ENCODE data around the gene WWOX. TPM values are rescaled to one million over a fixed set of nuclear protein-coding genes. Genes with fewer than 3 reads are reported as not detected.

Gene WWOX
- total RNA-seq, 2 experiments from 2014 or later, result 15.9 to 18.1 TPM

DNA sequence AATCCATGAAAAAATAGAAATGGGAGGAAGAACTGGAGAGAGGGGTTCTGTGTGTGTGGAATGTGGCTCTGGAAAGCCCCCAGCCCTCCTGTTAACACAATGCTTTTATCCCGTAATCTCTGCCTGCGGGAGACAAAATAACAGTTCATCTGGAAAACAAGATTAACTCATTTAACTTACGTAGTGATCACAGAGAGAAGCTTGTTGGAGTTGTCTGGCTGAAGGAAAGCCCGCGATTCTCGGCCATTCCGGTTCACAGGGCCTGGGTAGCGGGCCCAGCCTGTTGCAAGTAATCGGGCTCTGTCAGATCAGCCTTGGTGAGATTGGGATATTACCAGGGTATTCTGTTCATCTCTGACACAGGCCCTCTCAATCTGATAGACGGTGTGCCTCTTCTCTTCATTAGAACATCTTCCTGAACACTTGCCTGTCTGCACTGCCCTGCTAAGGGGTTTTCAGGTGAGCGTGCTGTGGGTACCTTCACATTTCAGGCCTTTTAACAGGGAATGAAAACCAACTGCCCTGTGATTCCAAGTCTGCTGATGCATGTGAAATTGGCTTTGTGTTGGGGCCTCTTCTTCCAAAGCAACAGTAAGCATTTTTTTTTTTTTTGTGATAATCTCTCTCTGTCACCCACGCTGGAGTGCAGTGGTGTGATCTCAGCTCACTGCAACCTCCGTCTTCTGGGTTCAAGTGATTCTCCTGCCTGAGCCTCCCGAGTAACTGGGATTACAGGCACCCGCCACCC lies 609.9 kb downstream of the WWOX start:
- ChIA-PET CTCF (no interaction called here), POLR2A (no interaction called here)

DNA sequence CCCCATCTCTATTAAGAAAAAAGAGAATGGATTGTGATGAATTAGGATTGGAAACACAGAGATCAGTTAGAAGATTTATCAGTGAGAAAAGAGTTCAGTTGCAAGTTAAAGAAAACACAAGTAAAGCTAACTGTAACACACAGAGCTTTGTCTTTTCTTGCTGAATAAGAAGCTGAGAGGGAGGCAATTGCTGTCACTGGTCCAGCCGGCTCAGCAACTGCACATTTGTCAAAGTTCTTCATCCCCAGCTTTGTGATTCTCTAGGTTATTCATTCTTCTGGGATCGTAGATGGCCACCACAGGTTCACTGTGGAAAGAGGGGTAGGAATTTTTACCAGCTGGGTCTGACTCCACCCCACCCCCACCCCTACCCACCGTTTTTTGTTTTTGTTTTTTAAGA lies 615.7 kb downstream of the WWOX start:
- POLR2A ChIA-PET, result no interaction called here

DNA sequence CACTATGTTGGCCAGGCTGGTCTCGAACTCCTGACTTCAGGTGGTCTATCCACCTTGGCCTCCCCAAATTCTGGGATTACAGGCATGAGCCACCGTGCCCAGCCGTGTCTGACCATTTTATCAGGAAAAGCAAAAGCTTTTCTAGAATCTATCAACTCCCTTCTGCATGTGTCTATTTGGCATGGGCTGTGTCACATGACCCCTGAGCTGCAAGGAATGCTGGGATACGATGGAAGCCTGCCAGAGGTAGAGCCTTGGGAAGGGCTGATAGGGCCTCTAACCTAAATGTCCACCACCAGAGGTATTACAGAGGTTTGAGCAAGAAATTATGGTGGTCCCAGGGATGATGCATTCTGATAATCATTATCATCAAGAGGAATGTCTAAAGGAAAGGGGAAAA lies 616.2 kb downstream of the WWOX start:
- CTCF ChIA-PET, result no interaction called here
- POLR2A ChIA-PET, result no interaction called here

More for the DNA sequence above, 615.7 kb downstream of the WWOX start:
- CTCF ChIA-PET, result no interaction called here

DNA sequence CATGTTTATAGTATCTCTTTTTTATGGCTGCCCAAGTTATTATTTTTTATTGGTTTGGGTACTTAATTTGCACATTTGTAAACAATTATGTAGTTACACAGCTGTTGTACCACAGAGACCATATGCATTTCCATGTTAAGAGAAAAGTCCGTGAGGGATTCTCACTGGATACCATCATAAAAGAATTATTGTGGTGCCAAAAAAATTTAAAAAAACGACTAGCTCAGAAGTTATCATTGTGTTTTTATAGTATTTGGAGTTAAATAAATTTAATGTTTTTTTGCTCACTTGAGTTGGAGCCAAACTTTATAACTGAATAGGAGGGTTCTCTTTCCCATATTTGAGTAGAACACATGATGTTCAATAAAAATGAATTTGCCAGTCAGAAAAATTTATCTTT lies 618.7 kb downstream of the WWOX start:
- ChIA-PET POLR2A (no interaction called here), CTCF (no interaction called here)

DNA sequence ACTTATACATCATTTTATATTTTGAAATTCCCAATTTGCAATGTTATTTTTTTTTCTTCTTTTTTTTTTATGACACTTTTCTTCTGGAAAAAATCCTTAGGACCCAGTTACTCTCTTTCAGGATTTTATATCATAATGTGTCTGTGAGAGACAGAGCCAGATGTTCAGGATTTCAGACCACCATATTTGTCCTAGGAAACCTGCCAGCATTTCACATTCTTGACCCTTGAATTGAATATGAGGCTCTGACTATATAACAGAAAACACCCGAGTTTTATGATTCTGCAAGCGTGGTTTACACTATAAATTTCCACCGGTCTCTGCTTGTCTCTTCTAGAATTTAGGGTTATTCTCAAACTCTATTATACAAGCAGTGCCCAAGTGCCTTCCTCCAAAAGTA lies 621.0 kb downstream of the WWOX start:
- CTCF ChIA-PET, result no interaction called here
- POLR2A ChIA-PET, result no interaction called here

DNA sequence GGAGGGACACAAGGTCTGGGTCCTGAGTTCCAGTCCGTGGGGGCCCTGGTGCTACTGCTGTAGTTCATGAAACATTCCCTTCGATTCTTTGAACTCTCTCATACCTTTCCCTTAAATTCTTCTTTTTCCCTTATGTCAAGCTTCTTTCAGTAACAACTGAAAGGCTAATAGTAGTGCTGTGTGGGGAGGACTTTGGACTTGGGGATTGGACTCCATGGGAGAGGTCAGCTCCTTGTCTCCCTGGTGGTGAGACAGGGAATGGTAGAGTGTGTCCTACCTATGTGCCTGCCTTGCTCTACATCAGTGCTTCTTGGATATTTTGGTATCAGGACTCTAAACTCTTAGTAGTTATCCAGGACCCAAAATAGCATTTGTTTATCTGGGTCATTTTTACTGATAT lies 628.1 kb downstream of the WWOX start:
- ChIA-PET CTCF (interaction anchor here (0.7 kb wide), 1 partner anchor 67 kb away, joined by 3 read pairs; no protein-coding TSS in a partner anchor), POLR2A (no interaction called here)

DNA sequence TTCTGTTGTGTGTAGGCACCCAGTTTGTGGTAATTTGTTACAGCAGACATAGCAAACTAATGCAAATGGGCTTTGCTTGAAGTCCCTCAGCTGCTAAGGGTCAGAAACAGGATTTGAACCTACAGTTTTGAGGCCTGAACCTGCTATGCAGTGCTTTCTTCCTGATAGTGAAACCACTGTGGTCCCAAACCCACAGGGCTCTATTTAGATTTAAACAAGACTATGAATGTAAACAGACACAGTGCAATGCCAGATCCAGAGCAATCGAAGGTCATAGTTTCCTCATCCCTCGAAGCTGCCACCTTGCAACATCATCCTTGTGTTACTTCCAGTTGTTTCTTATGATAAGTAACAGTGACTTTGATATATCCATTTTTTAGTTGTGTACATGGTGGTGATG lies 630.2 kb downstream of the WWOX start:
- ChIA-PET POLR2A (no interaction called here), CTCF (no interaction called here)

DNA sequence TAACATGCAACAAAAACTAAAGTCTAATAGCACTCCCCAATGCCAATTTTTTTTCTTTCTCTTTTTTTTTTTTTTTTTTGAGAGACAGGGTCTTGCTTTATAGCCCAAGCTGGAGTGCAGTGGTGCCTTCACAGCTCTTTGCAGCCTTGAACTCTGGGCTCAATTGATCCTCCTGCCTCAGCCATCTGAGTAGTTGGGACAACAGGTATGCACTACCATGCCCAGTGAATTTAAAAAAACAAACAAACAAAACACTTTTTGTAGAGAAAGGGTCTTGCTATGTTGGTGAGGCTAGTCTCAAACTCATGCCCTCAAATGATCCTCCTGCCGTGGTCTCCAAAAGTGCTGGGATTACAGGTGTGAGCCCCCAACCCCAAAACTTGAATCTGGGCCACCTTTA lies 632.3 kb downstream of the WWOX start:
- POLR2A ChIA-PET, result no interaction called here
- CTCF ChIA-PET, result interaction anchor here (1.2 kb wide), 1 partner anchor 11 kb away, joined by 3 read pairs; no protein-coding TSS in a partner anchor

DNA sequence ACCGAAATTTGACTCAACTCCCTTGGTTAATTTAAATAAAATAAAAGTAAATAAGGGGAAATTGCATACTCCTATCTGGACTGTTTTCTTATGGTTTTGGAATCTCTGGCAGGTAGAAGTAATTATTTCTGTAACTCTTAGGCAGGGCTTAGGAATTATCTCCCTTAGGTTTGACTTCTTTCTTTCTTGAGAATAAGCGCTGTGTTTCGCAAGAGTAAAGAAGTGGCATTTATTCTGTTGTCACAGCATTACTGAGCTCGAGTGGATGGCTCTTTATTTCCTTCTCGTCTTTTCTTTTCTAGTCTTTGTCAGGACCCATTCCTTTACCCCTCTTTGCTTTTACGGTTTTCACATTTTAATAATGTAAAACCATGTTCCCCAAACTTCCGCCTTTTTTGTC lies 633.2 kb downstream of the WWOX start:
- POLR2A ChIA-PET, result no interaction called here
- CTCF ChIA-PET, result interaction anchor here (1.2 kb wide), 1 partner anchor 10 kb away, joined by 3 read pairs; no protein-coding TSS in a partner anchor

DNA sequence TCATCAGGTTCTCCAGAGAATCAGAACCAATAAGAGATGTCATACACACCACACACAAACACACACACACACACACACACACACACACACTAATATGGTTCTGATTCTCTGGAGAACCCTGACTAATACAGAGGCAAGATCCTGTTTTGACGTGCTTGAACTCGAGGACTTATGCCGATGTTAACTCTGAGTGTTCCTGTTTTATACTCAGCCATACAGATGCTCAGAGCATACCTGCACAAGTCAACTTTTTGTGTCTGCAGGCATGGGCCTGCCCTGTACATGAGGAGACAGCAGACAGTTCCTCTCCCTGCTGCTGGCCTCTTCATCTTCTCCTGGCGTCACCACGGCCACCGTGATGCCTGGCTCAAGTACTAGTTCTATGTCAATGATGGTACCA lies 635.9 kb downstream of the WWOX start:
- CTCF ChIA-PET, result no interaction called here

DNA sequence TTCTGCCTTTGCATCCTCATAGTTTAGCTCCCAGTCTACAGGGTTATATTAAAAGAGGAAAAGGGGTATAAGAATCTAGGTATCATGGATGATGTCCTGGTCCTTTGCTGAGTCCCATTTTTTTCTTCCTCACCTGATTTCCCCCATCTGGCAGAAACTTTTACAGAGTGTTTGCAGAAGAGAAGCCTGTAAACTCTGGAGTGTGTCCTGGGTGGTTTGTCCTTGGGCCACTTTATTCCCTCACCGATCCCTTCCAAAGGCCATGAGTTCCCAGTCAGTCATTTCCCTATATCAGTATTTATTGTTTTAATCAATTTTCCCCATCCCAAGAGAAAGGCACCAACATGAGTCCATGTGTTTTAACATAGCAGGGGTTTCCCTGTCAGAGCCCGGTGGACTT lies 638.2 kb downstream of the WWOX start:
- CTCF ChIA-PET, result no interaction called here
- POLR2A ChIA-PET, result no interaction called here

More for the DNA sequence above, 635.9 kb downstream of the WWOX start:
- POLR2A ChIA-PET, result no interaction called here

DNA sequence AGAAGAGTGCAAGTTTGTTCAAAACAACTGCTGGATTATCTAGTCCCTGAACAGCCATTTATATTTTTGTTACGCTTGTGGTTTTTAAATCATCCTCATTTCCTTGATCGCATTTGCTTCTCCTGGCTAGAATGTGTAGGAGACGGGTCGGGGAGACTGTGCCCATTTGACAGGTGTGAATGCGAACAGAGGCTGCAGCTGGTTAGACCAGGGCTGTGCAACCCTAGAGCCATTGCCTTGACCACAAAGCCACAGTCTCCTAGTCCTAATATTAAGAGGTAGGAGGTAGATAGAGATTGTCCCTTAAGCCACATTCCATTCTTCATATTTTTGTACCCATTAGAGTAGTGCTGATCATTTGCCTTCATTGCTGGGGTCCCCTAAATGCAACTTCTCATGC lies 639.1 kb downstream of the WWOX start:
- ChIA-PET CTCF (no interaction called here), POLR2A (no interaction called here)

DNA sequence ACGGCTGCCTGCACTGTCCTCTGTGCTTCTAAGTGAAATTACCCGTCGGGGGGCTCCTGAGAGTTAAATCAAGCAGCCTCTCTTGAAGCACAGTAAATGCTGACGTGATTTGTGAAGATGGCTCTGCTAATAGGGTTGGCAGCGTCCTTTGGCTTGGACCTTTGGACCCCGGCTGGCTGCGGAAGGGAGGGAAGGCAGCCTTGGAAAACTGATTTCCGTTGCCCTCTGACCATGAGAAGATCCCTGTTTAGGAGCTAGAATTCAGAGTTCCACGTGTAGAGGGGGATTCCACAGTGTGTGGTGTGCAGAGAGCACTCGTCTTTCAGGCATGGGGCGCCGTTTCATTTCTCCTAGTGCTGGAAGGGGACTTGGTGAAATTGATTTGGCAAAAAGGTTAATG lies 640.8 kb downstream of the WWOX start:
- ChIA-PET POLR2A (no interaction called here), CTCF (no interaction called here)

DNA sequence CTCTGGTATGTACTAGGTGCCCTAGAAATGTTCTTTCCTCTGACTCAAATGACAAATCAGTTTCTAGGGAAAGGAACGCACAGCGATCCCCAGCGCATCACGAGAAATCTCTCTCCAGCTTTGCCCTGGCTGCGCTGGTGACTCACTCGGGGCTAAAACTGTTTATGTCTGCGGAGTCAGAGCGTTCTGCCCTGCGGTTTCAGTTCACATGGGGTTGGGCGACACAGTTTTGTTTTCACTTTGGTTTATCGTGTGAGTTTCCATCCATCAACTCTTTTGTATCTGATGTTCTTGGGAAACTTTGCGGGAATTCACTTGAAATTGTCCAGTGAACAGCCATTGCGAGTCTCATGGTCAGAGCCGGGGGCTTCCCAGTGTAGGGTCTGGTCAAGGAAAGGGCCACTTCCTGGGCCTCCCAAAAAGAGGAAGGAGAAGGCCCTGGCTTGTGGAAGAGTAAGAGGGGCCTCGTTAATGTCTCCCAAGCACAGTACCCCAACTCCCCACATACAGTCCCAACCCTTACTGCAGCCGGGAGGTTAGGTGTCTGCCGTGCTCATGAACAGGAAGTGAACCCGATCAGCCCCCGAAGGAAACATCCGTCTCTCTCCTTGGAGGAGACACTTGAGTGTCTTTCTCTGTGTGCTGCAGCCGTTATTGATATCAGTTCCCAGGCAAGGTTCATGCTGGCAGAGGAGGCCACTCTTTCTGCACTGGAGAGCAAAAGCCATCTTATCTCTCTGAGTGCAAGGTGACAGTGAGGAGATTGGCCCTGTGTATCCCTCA lies 643.2 kb downstream of the WWOX start:
- CTCF ChIA-PET, result interaction anchor here (0.9 to 1.3 kb wide), 2 partner anchors 10 to 27 kb away, joined by 3 to 7 read pairs; no protein-coding TSS in a partner anchor
- POLR2A ChIA-PET, result interaction anchor here (1.2 kb wide), 1 partner anchor 36 kb away, joined by 3 read pairs; no protein-coding TSS in a partner anchor

DNA sequence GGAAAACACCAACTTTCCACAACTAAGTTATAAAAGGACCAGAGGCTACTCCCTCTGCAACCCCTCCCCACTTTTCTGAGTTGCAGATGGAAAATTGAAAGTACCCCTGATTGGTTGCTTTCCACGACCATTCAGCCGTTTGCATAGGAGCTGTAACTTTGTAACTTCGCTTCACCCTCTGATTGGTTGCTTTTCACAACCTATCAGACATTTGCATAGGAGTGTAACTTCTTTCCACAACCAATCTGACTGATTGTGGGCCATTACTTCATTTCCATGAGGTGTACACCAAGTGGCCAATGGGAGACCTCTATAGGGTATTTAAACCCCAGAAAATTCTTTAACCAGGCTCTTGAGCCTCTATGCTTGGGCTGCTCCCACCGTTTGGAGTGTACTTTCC lies 644.1 kb downstream of the WWOX start:
- CTCF ChIA-PET, result interaction anchor here (0.7 kb wide), 2 partner anchors 25 to 35 kb away, joined by 3 read pairs; no protein-coding TSS in a partner anchor
- POLR2A ChIA-PET, result no interaction called here

DNA sequence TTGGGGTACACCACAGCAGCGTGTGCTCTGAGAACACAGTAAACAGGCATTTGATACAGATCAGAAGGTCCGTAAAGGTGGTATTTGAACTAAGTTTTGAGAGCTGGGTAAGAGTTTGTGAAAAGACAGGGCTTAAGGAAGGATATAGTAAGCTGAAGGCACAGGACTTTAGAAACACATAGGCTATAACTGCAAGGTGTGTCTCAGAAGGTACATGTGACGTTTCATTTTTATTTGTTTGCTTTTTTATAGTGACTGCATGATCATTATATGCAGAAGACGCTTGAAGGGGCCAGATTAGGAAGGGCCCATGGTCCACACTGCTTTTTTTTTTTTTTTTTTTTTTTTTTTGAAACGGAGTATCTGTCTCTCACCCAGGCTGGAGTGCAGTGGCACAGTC lies 644.6 kb downstream of the WWOX start:
- ChIA-PET CTCF (interaction anchor here (0.7 kb wide), 2 partner anchors 24 to 35 kb away, joined by 3 read pairs; no protein-coding TSS in a partner anchor), POLR2A (no interaction called here)

DNA sequence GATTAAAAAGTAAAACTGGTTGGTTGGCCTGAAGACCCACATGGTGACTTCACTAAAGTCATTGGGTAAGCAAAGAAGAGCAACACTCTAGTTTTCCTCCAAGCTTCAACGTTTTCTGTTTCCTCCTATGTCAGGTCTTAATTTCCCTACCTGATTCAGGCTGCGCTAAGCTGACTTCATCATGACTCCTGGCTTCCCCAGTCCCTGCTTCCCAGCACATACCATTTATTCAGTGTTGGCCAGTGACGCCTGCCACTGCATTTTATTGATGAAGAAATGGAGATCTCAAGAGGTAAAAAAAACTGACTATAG lies 645.3 kb downstream of the WWOX start:
- ChIA-PET CTCF (no interaction called here), POLR2A (interaction anchor here (0.7 kb wide), 1 partner anchor 228 kb away, joined by 11 read pairs; no protein-coding TSS in a partner anchor)

DNA sequence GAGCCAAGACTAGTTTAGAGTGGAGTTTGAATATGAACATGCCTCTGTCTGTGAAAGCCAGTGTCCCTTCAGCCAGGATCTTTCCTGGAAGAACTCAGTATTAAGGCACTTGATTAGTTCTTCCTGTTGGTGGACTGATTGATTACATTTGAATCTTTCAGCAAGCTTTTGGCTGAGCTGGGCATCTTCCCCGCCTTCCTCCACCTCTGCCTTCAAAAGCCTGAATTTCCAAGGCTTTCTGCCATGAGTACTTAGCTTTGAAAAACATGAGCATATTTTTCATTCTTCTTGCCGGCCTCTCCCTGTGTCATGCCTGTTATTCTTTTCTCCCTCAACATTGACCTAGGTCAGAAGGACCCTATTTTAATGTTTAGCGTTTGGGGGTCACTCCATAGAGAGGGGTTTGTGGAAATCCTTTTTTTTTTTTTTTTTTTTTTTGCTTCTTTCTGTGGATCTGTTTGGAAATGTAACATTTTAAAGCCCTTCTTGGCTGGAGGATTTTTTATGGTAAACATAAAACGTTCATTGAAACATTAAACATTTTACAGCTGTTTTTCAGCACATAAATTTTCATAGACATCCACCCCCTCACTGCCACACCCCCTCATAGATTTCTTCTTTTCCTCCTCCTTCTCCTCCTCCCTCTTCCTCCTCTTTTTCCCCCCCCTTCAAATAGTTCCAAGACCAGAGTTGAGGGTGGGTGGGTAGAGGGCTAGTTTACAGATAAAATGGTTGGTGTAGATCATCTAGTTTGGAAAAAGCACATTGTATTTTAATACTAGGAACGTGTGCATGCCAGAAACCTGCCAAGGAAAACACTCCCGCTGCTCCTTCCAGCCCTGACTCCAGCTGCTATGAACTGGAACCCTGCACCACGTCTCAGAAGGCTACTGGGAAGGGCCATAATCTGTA lies 645.9 kb downstream of the WWOX start:
- CTCF ChIA-PET, result interaction anchor here (0.8 kb wide), 1 partner anchor 11 kb away, joined by 4 read pairs; no protein-coding TSS in a partner anchor
- POLR2A ChIA-PET, result interaction anchor here (0.6 to 0.7 kb wide), 3 partner anchors 58 to 259 kb away, joined by 3 to 11 read pairs (median 7); no protein-coding TSS in a partner anchor

DNA sequence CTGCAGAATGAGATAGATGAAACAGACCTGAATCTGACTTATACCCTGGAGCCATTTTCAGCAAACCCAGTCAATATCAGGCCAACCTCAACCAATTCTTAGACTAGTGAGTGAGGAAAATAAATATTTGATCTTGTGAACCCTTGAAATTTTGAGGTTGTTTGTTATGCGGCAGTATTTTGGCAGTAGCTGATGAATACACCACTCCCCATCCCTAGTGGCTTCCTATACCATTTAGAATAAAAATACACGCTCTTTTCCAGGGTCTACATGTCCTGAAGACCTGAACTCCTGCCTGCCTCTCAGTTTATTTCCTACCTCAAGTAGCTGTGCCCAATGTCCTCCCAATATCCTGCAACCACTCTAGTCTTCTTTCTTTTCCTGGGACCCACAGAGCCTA lies 647.3 kb downstream of the WWOX start:
- CTCF ChIA-PET, result interaction anchor here (0.6 kb wide), 1 partner anchor 160 kb away, joined by 3 read pairs; no protein-coding TSS in a partner anchor
- POLR2A ChIA-PET, result interaction anchor here (0.7 kb wide), 1 partner anchor 21 kb away, joined by 3 read pairs; no protein-coding TSS in a partner anchor
